ENCODE results near the gene ZFYVE9. TPM values are rescaled to one million over a fixed set of nuclear protein-coding genes. Genes with fewer than 3 reads are reported as not detected.
A peak's percentile ranks its signal among the peaks of the same experiment; 100 is the strongest.

Gene ZFYVE9
- total and polyA plus RNA-seq, 2 of the 13 experiments (the other 11 are each of a cell fraction or from before 2014, with no cell fraction given): 9.2 to 19.8 TPM

DNA sequence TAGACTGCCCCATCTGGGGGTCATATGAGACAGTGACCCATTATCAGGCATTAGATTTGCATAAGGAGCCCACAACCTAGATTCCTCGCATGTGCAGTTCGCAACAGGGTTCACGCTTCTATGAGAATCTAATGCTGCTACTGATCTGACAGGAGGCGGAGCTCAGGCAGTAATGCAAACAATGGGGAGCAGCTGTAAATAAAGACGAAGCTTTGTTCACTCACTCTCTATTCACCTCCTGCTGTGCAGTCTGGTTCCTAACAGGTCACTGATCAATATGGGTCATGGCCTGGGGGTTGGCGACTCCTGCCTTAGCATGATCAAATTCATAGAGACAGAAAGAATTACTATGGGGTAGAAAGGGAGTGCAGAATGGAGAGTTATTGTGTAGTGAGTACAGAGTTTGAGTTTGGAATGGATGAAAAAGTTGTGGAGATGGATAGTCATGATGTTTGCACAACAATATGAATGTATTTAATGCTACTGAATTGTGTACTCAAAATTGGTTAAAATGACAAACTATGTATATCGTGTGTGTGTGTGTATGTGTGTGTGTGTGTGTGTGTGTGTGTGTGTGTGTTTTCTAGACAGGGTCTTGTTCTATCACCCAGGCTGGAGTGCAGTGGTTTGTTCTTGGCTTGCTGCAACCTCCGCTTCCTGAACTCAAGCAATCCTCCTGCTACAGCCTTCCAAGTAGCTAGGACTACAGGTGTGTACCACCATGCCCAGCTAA is 43.6 kb upstream of the ZFYVE9 start (continued):
- TF ChIP-seq PRMT3 (CRISPR knock-in tag; IDR thresholded peaks at IDR 0.05; ENCODE audit: borderline replicate concordance, low read depth): no peak
- TF ChIP-seq, protein P1, sequence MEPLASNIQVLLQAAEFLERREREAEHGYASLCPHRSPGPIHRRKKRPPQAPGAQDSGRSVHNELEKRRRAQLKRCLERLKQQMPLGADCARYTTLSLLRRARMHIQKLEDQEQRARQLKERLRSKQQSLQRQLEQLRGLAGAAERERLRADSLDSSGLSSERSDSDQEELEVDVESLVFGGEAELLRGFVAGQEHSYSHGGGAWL (CRISPR knock-in tag; IDR thresholded peaks at IDR 0.05): no peak
- TF ChIP-seq PHF8 (CRISPR knock-in tag; IDR thresholded peaks at IDR 0.05): no peak
- no peak for TF ChIP-seq ISX (CRISPR knock-in tag; conservative IDR thresholded peaks at IDR 0.05)
- no peak for TF ChIP-seq KLF6 (CRISPR knock-in tag; IDR thresholded peaks at IDR 0.05)
- TF ChIP-seq, protein P2, sequence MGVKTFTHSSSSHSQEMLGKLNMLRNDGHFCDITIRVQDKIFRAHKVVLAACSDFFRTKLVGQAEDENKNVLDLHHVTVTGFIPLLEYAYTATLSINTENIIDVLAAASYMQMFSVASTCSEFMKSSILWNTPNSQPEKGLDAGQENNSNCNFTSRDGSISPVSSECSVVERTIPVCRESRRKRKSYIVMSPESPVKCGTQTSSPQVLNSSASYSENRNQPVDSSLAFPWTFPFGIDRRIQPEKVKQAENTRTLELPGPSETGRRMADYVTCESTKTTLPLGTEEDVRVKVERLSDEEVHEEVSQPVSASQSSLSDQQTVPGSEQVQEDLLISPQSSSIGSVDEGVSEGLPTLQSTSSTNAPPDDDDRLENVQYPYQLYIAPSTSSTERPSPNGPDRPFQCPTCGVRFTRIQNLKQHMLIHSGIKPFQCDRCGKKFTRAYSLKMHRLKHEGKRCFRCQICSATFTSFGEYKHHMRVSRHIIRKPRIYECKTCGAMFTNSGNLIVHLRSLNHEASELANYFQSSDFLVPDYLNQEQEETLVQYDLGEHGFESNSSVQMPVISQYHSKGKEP (CRISPR knock-in tag; IDR thresholded peaks at IDR 0.05): no peak
- TF ChIP-seq, protein P3, sequence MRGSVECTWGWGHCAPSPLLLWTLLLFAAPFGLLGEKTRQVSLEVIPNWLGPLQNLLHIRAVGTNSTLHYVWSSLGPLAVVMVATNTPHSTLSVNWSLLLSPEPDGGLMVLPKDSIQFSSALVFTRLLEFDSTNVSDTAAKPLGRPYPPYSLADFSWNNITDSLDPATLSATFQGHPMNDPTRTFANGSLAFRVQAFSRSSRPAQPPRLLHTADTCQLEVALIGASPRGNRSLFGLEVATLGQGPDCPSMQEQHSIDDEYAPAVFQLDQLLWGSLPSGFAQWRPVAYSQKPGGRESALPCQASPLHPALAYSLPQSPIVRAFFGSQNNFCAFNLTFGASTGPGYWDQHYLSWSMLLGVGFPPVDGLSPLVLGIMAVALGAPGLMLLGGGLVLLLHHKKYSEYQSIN (CRISPR knock-in tag; IDR thresholded peaks at IDR 0.05; ENCODE audit: borderline replicate concordance): no peak
- TF ChIP-seq ZNF138 (CRISPR knock-in tag; IDR thresholded peaks at IDR 0.05; ENCODE audit: low read depth): no peak
- TF ChIP-seq PCBP2 (optimal IDR thresholded peaks at IDR 0.05; ENCODE audit: low read depth, low read length, poor library complexity, severe bottlenecking): no peak
- no peak for TF ChIP-seq U2AF2 (IDR thresholded peaks at IDR 0.05; ENCODE audit: low read depth, low read length)
- no peak for TF ChIP-seq ZNF30 (CRISPR knock-in tag; IDR thresholded peaks at IDR 0.05)
- TF ChIP-seq ZIK1 (CRISPR knock-in tag; IDR thresholded peaks at IDR 0.05; ENCODE audit: borderline replicate concordance, low read depth): no peak
- TF ChIP-seq, protein P4, sequence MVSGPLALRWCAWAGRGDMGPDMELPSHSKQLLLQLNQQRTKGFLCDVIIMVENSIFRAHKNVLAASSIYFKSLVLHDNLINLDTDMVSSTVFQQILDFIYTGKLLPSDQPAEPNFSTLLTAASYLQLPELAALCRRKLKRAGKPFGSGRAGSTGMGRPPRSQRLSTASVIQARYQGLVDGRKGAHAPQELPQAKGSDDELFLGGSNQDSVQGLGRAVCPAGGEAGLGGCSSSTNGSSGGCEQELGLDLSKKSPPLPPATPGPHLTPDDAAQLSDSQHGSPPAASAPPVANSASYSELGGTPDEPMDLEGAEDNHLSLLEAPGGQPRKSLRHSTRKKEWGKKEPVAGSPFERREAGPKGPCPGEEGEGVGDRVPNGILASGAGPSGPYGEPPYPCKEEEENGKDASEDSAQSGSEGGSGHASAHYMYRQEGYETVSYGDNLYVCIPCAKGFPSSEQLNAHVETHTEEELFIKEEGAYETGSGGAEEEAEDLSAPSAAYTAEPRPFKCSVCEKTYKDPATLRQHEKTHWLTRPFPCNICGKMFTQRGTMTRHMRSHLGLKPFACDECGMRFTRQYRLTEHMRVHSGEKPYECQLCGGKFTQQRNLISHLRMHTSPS (CRISPR knock-in tag; IDR thresholded peaks at IDR 0.05; ENCODE audit: low read depth): no peak
- no peak for TF ChIP-seq HOXD1 (CRISPR knock-in tag; IDR thresholded peaks at IDR 0.05)
- TF ChIP-seq, protein P5, sequence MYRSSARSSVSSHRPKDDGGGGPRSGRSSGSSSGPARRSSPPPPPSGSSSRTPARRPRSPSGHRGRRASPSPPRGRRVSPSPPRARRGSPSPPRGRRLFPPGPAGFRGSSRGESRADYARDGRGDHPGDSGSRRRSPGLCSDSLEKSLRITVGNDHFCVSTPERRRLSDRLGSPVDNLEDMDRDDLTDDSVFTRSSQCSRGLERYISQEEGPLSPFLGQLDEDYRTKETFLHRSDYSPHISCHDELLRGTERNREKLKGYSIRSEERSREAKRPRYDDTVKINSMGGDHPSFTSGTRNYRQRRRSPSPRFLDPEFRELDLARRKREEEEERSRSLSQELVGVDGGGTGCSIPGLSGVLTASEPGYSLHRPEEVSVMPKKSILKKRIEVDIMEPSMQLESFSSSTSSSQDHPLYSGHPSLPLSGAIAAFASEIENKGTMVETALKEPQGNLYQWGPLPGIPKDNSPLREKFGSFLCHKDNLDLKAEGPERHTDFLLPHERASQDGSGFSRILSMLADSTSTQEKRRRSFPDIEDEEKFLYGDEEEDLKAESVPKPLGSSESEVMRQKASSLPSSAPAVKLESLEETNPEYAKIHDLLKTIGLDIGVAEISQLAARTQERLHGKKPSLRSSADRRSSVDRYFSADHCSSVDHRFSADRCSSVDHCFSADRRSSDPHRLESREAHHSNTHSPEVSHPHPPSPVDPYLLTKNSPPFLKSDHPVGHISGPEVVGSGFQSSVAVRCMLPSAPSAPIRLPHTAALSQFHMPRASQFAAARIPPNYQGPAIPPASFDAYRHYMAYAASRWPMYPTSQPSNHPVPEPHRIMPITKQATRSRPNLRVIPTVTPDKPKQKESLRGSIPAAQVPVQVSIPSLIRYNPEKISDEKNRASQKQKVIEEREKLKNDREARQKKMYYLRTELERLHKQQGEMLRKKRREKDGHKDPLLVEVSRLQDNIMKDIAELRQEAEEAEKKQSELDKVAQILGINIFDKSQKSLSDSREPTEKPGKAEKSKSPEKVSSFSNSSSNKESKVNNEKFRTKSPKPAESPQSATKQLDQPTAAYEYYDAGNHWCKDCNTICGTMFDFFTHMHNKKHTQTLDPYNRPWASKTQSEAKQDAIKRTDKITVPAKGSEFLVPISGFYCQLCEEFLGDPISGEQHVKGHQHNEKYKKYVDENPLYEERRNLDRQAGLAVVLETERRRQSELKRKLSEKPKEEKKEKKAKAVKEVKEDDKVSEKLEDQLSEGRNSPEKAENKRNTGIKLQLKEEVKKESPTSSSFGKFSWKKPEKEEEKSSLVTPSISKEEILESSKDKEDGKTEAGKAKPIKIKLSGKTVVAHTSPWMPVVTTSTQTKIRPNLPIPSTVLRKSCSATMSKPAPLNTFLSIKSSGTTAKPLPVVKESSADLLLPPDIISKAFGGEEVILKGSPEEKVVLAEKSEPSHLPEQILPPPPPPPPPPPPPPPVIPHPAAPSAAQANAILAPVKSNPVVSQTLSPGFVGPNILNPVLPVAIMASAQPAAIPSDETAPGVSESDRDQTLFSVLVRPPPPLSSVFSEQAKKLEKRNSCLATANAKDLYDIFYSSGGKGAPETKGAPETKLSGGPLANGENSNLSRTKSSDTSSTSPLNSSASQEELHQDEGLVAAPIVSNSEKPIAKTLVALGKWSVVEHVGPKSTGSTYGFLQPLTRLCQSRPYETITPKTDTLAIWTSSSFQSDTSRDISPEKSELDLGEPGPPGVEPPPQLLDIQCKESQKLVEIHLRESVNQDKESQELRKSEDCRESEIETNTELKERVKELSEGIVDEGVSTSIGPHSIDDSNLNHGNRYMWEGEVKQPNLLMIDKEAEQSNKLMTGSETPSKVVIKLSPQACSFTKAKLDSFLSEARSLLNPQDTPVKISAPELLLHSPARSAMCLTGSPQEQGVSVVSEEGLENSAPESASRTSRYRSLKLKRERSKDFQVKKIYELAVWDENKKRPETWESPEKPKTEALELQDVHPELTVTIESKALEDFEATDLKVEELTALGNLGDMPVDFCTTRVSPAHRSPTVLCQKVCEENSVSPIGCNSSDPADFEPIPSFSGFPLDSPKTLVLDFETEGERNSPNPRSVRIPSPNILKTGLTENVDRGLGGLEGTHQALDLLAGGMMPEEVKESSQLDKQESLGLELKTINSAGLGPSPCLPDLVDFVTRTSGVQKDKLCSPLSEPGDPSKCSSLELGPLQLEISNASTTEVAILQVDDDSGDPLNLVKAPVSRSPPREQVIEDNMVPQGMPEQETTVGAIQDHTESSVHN (CRISPR knock-in tag; IDR thresholded peaks at IDR 0.05): no peak
- TF ChIP-seq CBX5 (CRISPR knock-in tag; IDR thresholded peaks at IDR 0.05; ENCODE audit: borderline replicate concordance): 0 out of 2 replicates have a peak, but pooled peaks have one; percentile 28

Measured in HepG2 (cell line).